GM12878 (cell line): ENCODE data around the gene PCDH15. TPM values are rescaled to one million over a fixed set of nuclear protein-coding genes. Genes with fewer than 3 reads are reported as not detected.

Source experiments
- ATAC-seq: fragments of 200-7000 bp; cut with Tn5 transposase; 3 replicates; pipeline ENCODE4 v1.9.1; 2020; ENCODE audit warnings: mild to moderate bottlenecking, moderate library complexity
- BruUV-seq: library from RNA; stranded (reverse); fragments of 400-500 nt; replicated peaks from 2 replicates; lab custom pipeline; 2021; lab: Mats Ljungman, UMichigan
- CTCF ChIA-PET: fragments of 300-600 bp; sonication (Branson Sonifier 250); formaldehyde crosslinking; extraction: SDS; loops from one replicate; lab custom pipeline; 2021; ENCODE audit warnings: inconsistent platforms; lab: Yijun Ruan, JAX
- POLR2A ChIA-PET: fragments of 350-600 bp; formaldehyde crosslinking; extraction: SDS; loops from one replicate; lab custom pipeline; 2021; ENCODE audit warnings: inconsistent platforms; lab: Charles Lee
- RAD21 ChIA-PET: fragments of 300-600 bp; sonication (Branson Sonifier 250); formaldehyde crosslinking; loops from one replicate; lab custom pipeline; 2023; ENCODE audit warnings: antibody characterized with exemption; ENCODE audit not compliant: unreplicated experiment; lab: Charles Lee
- SMC1A ChIA-PET: fragments of 300-600 bp; sonication (Branson Sonifier 250); formaldehyde crosslinking; loops from one replicate; lab custom pipeline; 2023; ENCODE audit not compliant: unreplicated experiment, uncharacterized antibody; lab: Charles Lee
- DNase-seq: peaks from one replicate; pipeline ENCODE4 v3.0.0-alpha.2; 2011; ENCODE audit warnings: low read depth, low spot score
- FAIRE-seq: peaks from 3 replicates; lab custom pipeline; 2011; peaks lifted over from hg19 to GRCh38; lab: Jason Lieb, UNC
- H2AFZ ChIP-seq: 2 replicates; pipeline ENCODE4 v1.6.0; 2011; ENCODE audit warnings: low read depth, low read length, control low read depth; ENCODE audit not compliant: control insufficient read depth
- H3K27ac ChIP-seq: 2 replicates; pipeline ENCODE4 v1.5.1; 2011; ENCODE audit warnings: control low read depth; ENCODE audit not compliant: control insufficient read depth, insufficient read depth
- H3K27me3 ChIP-seq, 2 experiments: replicated peaks in 1 of 2; 2 replicates each; pipeline versions ENCODE4 v1.6.0 to v1.6.1; 2011; ENCODE audit warnings: low read length in 1 of 2; ENCODE audit not compliant: control insufficient read depth in 2 of 2, insufficient read depth in 2 of 2
- H3K36me3 ChIP-seq, 2 experiments: 2 replicates each; pipeline ENCODE4 v1.5.1; 2011; ENCODE audit warnings: low read length in 1 of 2; ENCODE audit not compliant: control insufficient read depth in 2 of 2, insufficient read depth in 2 of 2
- H3K4me1 ChIP-seq: 2 replicates; pipeline ENCODE4 v1.6.1; 2011; ENCODE audit warnings: mild to moderate bottlenecking, low read length, moderate library complexity, mixed read lengths; ENCODE audit not compliant: control insufficient read depth, insufficient read depth
- H3K4me2 ChIP-seq: 2 replicates; pipeline ENCODE4 v1.6.0; 2011; ENCODE audit warnings: control low read depth; ENCODE audit not compliant: control insufficient read depth, insufficient read depth
- H3K4me3 ChIP-seq: fragments of 200-600 bp; sonication (generic); 2 replicates; pipeline ENCODE4 v1.5.1; 2016
- H3K79me2 ChIP-seq: 2 replicates; pipeline ENCODE4 v1.6.0; 2011; ENCODE audit warnings: low read length; ENCODE audit not compliant: control insufficient read depth, insufficient read depth
- H3K9ac ChIP-seq: 2 replicates; pipeline ENCODE4 v1.8.0; 2011; ENCODE audit warnings: low read length, control low read depth, mixed read lengths; ENCODE audit not compliant: control insufficient read depth, insufficient read depth
- H3K9me3 ChIP-seq: replicated peaks from 3 replicates; pipeline ENCODE4 v1.5.1; 2011; ENCODE audit warnings: mild to moderate bottlenecking, low read length; ENCODE audit not compliant: control insufficient read depth, insufficient read depth
- H4K20me1 ChIP-seq: 2 replicates; pipeline ENCODE4 v1.6.0; 2011; ENCODE audit not compliant: control insufficient read depth, insufficient read depth
- ETV6 ChIP-seq, 2 experiments: fragments of 450-650 bp in 1 of 2; IDR thresholded peaks in 1 of 2; conservative IDR thresholded peaks in 1 of 2; 2 replicates each; pipeline ENCODE4 v1.6.1; 2014; ENCODE audit warnings: antibody characterized with exemption in 1 of 2, borderline replicate concordance in 1 of 2, low read depth in 1 of 2, mild to moderate bottlenecking in 1 of 2, moderate library complexity in 1 of 2
- POU2F2 ChIP-seq: IDR thresholded peaks from 3 replicates; pipeline ENCODE4 v1.6.1; 2011; ENCODE audit warnings: low read depth, mild to moderate bottlenecking, low read length, borderline replicate concordance
- WGBS: methylation state at CpG from one replicate; pipeline ENCODE4 v1.1.6; 2016; ENCODE audit warnings: low lambda C conversion rate; ENCODE audit not compliant: insufficient replicate concordance, insufficient coverage; ENCODE audit errors: missing lambda C conversion rate; 5-methylcytosine and 5-hydroxymethylcytosine counted together
- in situ Hi-C: fragments of 300-500 bp; cut with MboI; formaldehyde crosslinking; loops from 9 replicates; pipeline ENCODE4 v1.14.3; 2018; ENCODE audit warnings: mixed read lengths
- intact Hi-C: fragments of 100-400 bp; cut with micrococcal nuclease; formaldehyde crosslinking; loops from one replicate; pipeline ENCODE4 v1.14.2; 2022; ENCODE audit not compliant: unreplicated experiment
- polyA plus RNA-seq, 11 experiments: library from polyadenylated mRNA; depleted of rRNA in 4 of 11; unstranded in 6 of 11; stranded (reverse) in 5 of 11; fragments of >200 nt; fragmentation: Nextera tagmentation in 4 of 11; fragmentation: Illumina TruSeq in 1 of 11; extraction: Ambion mirVana in 4 of 11; extraction: Trizol in 1 of 11; gene quantifications; 1 replicate in 1 of 11; 2 replicates in 10 of 11; pipeline versions ENCODE4 v1.2.1 to v1.2.3, GENCODE V29; 2011 to 2016; ENCODE audit warnings: inconsistent platforms in 2 of 11, missing spikeins in 2 of 11, low read depth in 1 of 11
- total RNA-seq, 4 experiments: library from RNA; depleted of rRNA in 3 of 4; stranded (reverse); fragments of >200 nt in 3 of 4; fragmentation: Illumina TruSeq in 1 of 4; extraction: Trizol in 1 of 4; gene quantifications; 2 replicates each; pipeline versions ENCODE4 v1.2.1 to v1.2.3, GENCODE V29; 2013 to 2021
- TF ChIP-seq, protein P1 (sequence below): fragments of 450-650 bp; formaldehyde crosslinking; IDR thresholded peaks from 2 replicates; pipeline ENCODE4 v1.4.0; 2022; ENCODE audit warnings: mild to moderate bottlenecking, moderate library complexity

The PCDH15 gene
- total and polyA plus RNA-seq, 10 of the 15 experiments (the other 5 are each of a cell fraction or from before 2014, with no cell fraction given), result 0.03 to 0.52 (median 0.07) TPM; not detected in 6

DNA sequence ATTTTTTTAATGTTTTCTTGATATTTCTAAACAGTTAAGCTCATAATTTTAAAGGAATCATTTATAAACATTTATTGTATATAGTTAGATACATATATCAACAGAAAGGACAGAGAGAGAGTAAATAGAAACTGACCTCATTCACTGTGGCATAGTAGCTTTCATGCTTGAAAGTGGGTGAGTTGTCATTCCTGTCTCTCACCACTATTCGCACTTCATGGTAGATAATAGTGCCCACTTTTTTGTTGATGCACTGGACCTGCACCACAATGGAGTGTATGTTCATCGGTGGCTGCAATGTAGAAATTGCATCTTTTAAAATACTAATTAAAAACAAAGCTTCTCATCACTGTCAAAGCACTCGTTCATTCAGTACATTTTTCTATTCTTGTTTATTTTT, 432.0 kb downstream of the PCDH15 start (continued):
- TF ChIP-seq, protein P1, sequence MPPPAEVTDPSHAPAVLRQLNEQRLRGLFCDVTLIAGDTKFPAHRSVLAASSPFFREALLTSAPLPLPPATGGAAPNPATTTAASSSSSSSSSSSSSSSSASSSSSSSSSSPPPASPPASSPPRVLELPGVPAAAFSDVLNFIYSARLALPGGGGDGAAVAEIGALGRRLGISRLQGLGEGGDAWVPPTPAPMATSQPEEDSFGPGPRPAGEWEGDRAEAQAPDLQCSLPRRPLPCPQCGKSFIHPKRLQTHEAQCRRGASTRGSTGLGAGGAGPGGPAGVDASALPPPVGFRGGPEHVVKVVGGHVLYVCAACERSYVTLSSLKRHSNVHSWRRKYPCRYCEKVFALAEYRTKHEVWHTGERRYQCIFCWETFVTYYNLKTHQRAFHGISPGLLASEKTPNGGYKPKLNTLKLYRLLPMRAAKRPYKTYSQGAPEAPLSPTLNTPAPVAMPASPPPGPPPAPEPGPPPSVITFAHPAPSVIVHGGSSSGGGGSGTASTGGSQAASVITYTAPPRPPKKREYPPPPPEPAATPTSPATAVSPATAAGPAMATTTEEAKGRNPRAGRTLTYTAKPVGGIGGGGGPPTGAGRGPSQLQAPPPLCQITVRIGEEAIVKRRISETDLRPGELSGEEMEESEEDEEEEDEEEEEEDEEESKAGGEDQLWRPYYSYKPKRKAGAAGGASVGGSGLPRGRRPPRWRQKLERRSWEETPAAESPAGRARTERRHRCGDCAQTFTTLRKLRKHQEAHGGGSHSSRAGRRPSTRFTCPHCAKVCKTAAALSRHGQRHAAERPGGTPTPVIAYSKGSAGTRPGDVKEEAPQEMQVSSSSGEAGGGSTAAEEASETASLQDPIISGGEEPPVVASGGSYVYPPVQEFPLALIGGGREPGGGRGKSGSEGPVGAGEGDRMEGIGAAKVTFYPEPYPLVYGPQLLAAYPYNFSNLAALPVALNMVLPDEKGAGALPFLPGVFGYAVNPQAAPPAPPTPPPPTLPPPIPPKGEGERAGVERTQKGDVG (CRISPR knock-in tag), result no peak
- no peak for TF ChIP-seq POU2F2

DNA sequence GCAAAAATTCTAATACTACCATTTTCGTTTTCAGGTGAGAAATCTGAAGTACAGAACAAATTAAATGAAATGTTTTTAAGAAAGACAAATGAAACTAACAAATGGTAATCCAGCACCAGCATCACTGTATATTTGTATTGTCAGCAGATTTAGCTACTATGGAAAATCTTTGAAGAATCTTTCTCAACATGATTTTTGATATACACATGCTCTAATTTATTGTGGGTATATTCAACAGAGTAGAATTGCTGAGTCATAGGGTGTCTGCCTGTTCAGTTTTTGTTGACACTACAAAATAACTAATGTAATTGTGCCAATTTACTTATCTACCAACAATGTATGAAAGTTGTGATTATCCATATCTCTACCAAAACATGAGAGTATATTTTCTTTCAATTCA, 437.6 kb downstream of the PCDH15 start:
- Histone ChIP-seq H3K9ac (no peak overlapping the region), H3K4me1 (no peaks in the 10 kb centered on the region), H4K20me1 (no peaks in the 10 kb centered on the region), H3K36me3 (no peaks in the 10 kb centered on the region), H3K4me2 (no peak overlapping the region), H3K27me3 (no peaks in the 10 kb centered on the region), H3K9me3 (no peaks in the 10 kb centered on the region), H3K4me3 (no peak overlapping the region), H3K79me2 (no peaks in the 10 kb centered on the region), H2AFZ (no peak overlapping the region), H3K27ac (no peak overlapping the region)
- CTCF ChIA-PET, result no interaction called here
- in situ Hi-C loops (no loop called here), intact Hi-C loops (no loop called here)
- SMC1A ChIA-PET, result no interaction called here
- RAD21 ChIA-PET, result interaction anchor here (0.7 kb wide), 1 partner anchor 121 kb away, joined by 3 read pairs; no protein-coding TSS in a partner anchor
- TF ChIP-seq ETV6 (conservative IDR thresholded peaks at IDR 0.05 in 1 of 2, IDR thresholded peaks at IDR 0.05 in 1 of 2; ENCODE audit: borderline replicate concordance in 1 of 2, low read depth in 1 of 2), result no peak
- POLR2A ChIA-PET, result no interaction called here
- no TSS peak for BruUV-seq
- FAIRE-seq (no peak), DNase-seq (no peak), ATAC-seq (no peak)
- WGBS, result 0% methylated on average over 1 of the region's 1 CpG
